ENCODE results near the gene SMC1B.
"Not testable (repeated sequence)": the region's sequence is repeated elsewhere in the genome, so short reads cannot be mapped to it uniquely, and the experiment has no call there.

The SMC1B gene

GRCh38 chr22:45316796-45317526 is 96.4 kb downstream of the SMC1B start:
- no peak for DNase-seq

- DNase-seq, result no peak
Observed at GRCh38 chr22:45314786-45315185, 98.6 kb downstream of the SMC1B start.

GRCh38 chr22:45314054-45314721 is 99.2 kb downstream of the SMC1B start:
- no peak for DNase-seq

GRCh38 chr22:45312856-45313255 is 100.5 kb downstream of the SMC1B start:
- DNase-seq, result no peak

GRCh38 chr22:45312415-45312814 is 101.0 kb downstream of the SMC1B start:
- no peak for DNase-seq

GRCh38 chr22:45310977-45311531 is 102.3 kb downstream of the SMC1B start:
- no peak for DNase-seq

GRCh38 chr22:45310331-45310976 is 102.9 kb downstream of the SMC1B start:
- DNase-seq, result no peak

- peak; percentile 92 for DNase-seq
Observed at GRCh38 chr22:45309422-45310227, 103.8 kb downstream of the SMC1B start, which contains the start of gene FAM118A. FAM118A (plus strand) TSS chr22:45309934; CDS start chr22:45322380, 12,446 bp downstream.

- DNase-seq, result no peak
Observed at GRCh38 chr22:45308957-45309421, 104.4 kb downstream of the SMC1B start.

- no peak for DNase-seq
Observed at GRCh38 chr22:45308391-45308956, 104.9 kb downstream of the SMC1B start.

- DNase-seq, result no peak
Observed at GRCh38 chr22:45306139-45306538, 107.3 kb downstream of the SMC1B start.

GRCh38 chr22:45305456-45306075 is 107.8 kb downstream of the SMC1B start:
- no peak for DNase-seq

- DNase-seq, result no peak
Observed at GRCh38 chr22:45304971-45305370, 108.4 kb downstream of the SMC1B start.

GRCh38 chr22:45303181-45303580 is 110.2 kb downstream of the SMC1B start:
- DNase-seq, result no peak

GRCh38 chr22:45302751-45303150 is 110.6 kb downstream of the SMC1B start:
- DNase-seq, result no peak

GRCh38 chr22:45298934-45299505 is 114.4 kb downstream of the SMC1B start:
- DNase-seq, result no peak

- no peak for DNase-seq
Observed at GRCh38 chr22:45296628-45297297, 116.6 kb downstream of the SMC1B start.

GRCh38 chr22:45295492-45295891 is 117.9 kb downstream of the SMC1B start:
- no peak for DNase-seq

GRCh38 chr22:45295004-45295403 is 118.4 kb downstream of the SMC1B start:
- not testable (repeated sequence) for DNase-seq
